Fibroblast of pulmonary artery (primary cell): ENCODE results near the gene GSC2.

ENCODE experiments used
- DNase-seq: peaks from one replicate; pipeline ENCODE4 v3.0.0-alpha.2; 2010; ENCODE audit warnings: low read depth
- H3K4me3 ChIP-seq: replicated peaks from 2 replicates; pipeline ENCODE4 v1.5.1; 2011; ENCODE audit warnings: low read depth, mild to moderate bottlenecking, control low read depth, low read length, moderate library complexity
- TF ChIP-seq, protein P1 (sequence below): IDR thresholded peaks from 2 replicates; pipeline ENCODE4 v1.5.1; 2011; ENCODE audit warnings: mild to moderate bottlenecking, control low read depth, low read length, inconsistent platforms; ENCODE audit errors: missing control alignments

Gene GSC2

DNA sequence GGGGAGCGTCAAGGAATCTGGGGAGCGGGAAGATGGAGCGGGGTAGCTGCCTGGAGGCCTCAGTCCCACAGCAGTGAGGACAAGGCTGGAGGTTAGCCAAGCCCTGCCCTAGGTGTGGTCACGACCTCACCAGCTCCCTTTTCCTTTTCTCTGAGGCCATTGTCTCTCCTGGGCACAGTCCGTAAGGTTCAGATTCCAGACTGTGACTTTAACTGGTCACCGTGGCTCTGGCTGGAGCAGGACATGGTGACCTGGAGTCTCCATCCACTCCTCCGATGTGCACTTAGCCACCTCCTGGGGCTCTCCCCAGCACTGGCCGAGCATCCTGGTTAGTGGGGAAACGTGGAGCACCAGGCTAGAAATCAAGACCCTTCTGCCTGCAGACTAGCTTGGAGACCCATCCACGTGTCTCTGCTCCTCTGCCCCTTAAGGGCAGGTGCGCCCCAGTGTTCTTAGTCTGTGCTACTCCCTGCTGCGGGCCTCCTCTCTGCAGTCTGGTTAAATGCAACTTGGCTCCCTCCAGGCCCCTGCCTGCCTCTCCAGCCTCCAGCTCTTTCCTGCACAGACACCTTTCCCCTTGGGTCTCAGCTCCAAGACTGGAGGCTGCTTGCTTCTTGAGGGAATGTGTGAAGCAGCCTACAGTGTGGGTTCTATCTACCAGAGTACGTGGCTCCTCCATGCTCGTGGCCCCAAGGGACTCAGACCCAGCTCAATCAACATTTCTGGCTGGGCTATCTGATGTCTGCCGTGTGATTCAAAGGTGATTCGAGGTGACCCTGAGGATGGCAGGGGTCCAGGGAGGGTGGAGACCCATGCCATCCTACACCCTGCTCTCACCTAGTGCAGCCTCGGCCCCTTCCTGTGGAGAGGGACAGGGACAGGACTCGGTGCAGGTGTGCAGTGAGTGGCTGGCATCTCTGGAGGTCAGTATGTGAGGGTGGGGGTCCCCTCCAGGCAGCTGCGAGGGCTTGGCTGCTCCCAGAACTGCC, 23.2 kb upstream of the GSC2 start:
- H3K4me3 ChIP-seq, result peak overlapping the region; percentile 84
- DNase-seq, result no peak
- TF ChIP-seq, protein P1, sequence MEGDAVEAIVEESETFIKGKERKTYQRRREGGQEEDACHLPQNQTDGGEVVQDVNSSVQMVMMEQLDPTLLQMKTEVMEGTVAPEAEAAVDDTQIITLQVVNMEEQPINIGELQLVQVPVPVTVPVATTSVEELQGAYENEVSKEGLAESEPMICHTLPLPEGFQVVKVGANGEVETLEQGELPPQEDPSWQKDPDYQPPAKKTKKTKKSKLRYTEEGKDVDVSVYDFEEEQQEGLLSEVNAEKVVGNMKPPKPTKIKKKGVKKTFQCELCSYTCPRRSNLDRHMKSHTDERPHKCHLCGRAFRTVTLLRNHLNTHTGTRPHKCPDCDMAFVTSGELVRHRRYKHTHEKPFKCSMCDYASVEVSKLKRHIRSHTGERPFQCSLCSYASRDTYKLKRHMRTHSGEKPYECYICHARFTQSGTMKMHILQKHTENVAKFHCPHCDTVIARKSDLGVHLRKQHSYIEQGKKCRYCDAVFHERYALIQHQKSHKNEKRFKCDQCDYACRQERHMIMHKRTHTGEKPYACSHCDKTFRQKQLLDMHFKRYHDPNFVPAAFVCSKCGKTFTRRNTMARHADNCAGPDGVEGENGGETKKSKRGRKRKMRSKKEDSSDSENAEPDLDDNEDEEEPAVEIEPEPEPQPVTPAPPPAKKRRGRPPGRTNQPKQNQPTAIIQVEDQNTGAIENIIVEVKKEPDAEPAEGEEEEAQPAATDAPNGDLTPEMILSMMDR, result no peak

DNA sequence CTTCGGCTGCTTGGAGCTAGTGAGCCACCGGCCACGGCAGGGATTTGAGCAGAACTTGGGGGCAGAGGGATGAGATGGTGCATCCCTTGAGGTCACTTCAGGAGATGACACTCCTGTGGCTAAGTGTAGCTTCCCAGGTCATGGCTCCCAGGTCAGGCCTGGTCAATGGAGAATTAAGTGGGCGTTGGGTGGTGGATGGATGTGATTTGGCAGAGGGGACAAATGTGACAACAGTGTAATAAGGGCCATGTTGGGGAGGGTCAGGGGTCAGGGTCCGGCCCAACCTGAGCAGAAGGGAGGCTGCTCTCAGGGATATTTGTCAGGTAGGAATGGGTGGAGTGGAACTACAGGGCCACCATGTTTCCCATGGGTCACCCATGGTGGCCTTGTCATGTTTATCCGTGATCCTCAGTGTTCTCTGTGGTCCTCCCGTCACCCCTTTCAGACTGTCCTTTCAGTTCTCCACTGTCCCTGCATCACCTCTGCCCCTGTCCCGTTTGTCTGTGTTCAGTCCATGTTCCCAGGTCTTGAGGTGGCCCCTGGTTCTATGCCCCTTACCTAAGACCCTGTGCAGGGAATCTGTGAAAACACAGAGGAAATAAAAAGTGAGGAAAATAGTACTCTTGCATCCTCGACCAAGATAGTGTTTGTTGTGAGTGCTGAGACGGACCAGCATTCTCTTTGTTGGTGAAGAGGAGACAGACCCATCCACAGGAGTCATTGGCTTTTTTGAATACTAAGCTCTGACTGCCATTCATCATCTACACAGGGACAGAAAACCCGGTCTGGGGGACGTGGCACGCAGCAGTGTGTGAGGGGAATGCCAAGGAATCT, 22.3 kb upstream of the GSC2 start:
- peak overlapping the region; percentile 84 for H3K4me3 ChIP-seq
- TF ChIP-seq, protein P1, result no peak
- no peak for DNase-seq

DNA sequence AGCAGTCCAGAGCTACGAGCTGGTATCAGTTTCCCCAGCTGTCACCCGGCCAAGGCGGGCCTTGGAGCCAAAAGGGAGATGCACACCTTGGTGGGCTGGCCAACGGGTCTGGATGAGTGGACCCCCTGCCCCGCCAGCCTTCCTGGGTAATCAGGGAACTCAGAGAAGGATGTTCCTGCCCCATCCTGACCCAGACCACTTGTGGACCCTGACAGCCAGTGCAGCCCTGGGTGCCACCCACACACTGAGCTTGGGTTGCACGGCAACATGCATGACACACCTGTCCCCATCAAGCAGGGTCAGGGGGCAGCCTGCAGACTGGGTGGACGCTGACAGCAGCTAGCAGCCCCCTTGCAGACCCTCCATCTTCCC, 19.8 kb upstream of the GSC2 start:
- DNase-seq, result no peak
- TF ChIP-seq, protein P1, result no peak
- no peak overlapping the region for H3K4me3 ChIP-seq

DNA sequence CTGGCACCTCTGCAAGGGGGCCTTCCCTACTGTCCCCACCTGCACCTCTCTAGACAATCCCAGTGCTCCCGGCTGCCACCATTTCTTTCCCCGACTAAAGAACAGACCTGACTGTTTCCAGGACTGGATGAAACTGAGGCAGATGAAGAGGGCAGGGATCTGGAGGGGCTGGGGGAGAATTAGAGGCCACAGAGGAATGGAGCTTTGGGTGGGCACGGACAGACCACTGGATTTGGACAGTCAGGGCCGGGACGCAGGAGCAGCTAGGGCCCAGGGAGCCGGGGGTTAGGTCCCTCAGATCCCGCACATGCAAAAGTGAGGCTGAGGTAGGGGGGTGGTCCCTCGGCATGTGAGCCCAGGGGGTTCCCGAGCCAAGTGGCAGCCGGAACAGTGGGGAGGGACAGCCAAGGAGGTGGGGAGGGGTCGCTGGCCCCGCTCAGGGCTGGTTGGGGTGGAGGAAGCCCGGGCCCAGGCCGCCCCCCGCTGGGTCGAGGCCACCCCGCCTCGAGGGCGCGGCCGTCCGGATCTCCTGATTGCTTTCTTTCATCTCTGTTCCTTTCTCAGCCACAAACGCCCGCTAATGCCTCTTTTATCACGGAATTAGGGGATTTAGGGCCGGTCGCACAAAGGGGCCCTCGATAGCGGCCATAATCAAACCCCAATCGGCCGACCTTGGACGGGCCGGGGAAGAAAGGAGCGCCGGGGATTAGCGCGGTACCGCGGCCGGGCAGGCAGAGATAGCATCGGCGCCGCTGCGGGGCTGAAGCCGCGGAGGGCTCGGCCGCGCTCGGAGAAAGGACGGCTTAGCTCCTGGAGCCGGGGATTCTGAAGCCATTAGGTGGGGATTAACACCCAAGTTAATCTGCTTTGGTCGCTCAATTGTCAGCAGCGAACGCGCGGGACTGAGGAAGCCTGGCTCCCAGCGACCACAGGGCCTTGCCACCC, 19.2 kb upstream of the GSC2 start:
- DNase-seq, result no peak

DNA sequence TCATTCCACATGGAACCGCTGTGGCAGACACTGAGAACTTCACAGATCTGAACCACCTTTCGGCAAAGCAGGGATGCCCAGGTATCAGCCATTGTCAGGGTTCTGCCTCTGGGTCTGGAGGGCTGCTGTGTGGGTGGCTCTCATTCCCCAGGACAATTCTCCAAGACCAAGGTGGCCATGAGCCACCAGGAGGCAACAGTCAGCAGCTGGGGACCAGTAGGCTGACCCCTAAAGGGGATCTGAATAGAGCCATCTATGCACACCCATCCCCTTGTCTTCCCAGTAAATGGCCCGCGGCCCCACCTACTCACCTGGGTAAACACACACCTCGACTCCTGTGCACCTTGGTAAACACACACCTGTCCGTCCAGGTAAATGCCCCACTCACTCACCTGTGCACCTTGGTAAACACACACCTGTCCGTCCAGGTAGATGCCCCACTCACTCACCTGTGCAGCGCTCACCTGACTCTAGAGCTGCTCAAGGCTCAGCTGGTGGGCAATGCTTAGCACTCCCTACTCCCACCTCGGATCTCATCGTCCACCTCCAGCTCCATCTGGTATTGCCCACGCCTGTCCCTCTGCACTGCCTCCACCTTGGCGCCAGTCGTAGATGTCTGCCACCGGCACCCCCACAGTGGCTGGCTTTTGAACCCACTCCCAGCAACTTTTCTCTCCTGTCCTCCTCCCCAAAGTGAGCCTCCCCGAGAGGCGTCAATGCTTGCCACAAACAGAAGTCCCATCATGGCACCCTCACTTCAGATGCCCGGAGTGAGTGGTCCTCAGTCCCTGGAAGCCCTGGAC, 18.2 kb upstream of the GSC2 start:
- no peak for DNase-seq
- TF ChIP-seq, protein P1, result no peak
- H3K4me3 ChIP-seq, result no peak overlapping the region

More for the DNA sequence above, 19.2 kb upstream of the GSC2 start:
- TF ChIP-seq, protein P1, result no peak
- peak overlapping the region; percentile 25 for H3K4me3 ChIP-seq
